Liver (tissue), 9 donors: ENCODE measurements around the gene HERPUD2. TPM values are rescaled to one million over a fixed set of nuclear protein-coding genes. Genes with fewer than 3 reads are reported as not detected.

Experiments
- DNase-seq: peaks from one replicate; pipeline ENCODE4 v3.0.0-alpha.2; 2017; ENCODE audit warnings: low spot score
- H3K27ac ChIP-seq, 2 donors: one replicate each; pipeline ENCODE4 v1.7.0; 2013; ENCODE audit warnings: inconsistent platforms in 2 of 2, low read length in 2 of 2, control low read depth in 1 of 2, low read depth in 1 of 2, mild to moderate bottlenecking in 1 of 2
- H3K27me3 ChIP-seq, 4 donors: one replicate each; pipeline versions ENCODE4 v1.6.1 to v1.7.0; 2013; ENCODE audit warnings: low read length in 3 of 4, inconsistent platforms in 1 of 4, mild to moderate bottlenecking in 1 of 4, moderate library complexity in 1 of 4; ENCODE audit not compliant: control insufficient read depth in 4 of 4, insufficient read depth in 4 of 4
- H3K36me3 ChIP-seq, 4 donors: one replicate each; pipeline versions ENCODE4 v1.6.1 to v1.7.0; 2013; ENCODE audit warnings: low read length in 3 of 4, mild to moderate bottlenecking in 3 of 4, low read depth in 1 of 4, moderate library complexity in 1 of 4; ENCODE audit not compliant: control insufficient read depth in 4 of 4, insufficient read depth in 3 of 4
- H3K4me1 ChIP-seq, 4 donors: one replicate each; pipeline versions ENCODE4 v1.6.1 to v1.7.0; 2013; ENCODE audit warnings: low read length in 3 of 4, mild to moderate bottlenecking in 3 of 4, moderate library complexity in 1 of 4; ENCODE audit not compliant: control insufficient read depth in 4 of 4, insufficient read depth in 4 of 4
- H3K4me3 ChIP-seq, 3 donors: one replicate each; pipeline versions ENCODE4 v1.6.1 to v1.7.0; 2013; ENCODE audit warnings: low read length in 3 of 3, control low read depth in 1 of 3, low read depth in 1 of 3, mild to moderate bottlenecking in 1 of 3
- H3K9ac ChIP-seq, 2 donors: one replicate each; pipeline ENCODE4 v1.7.0; 2013; ENCODE audit warnings: low read length in 2 of 2, mild to moderate bottlenecking in 2 of 2, moderate library complexity in 2 of 2, control low read depth in 1 of 2, low read depth in 1 of 2
- H3K9me3 ChIP-seq, 4 donors: one replicate each; pipeline versions ENCODE4 v1.6.1 to v1.7.0; 2013; ENCODE audit warnings: low read length in 3 of 4; ENCODE audit not compliant: control insufficient read depth in 4 of 4
- ATF3 ChIP-seq: IDR thresholded peaks from 2 replicates; pipeline ENCODE4 v1.6.1; 2016; ENCODE audit warnings: antibody characterized with exemption
- EGR1 ChIP-seq, 2 donors: IDR thresholded peaks; 2 replicates each; pipeline ENCODE4 v1.6.1; 2016 to 2018; ENCODE audit warnings: antibody characterized with exemption in 2 of 2, low read depth in 2 of 2
- FOXA1 ChIP-seq: IDR thresholded peaks from 2 replicates; pipeline ENCODE4 v1.6.1; 2016; ENCODE audit warnings: antibody characterized with exemption
- FOXA2 ChIP-seq: IDR thresholded peaks from 2 replicates; pipeline ENCODE4 v1.6.1; 2016; ENCODE audit warnings: antibody characterized with exemption
- GABPA ChIP-seq, 2 donors: IDR thresholded peaks in 1 of 2; conservative IDR thresholded peaks in 1 of 2; 2 replicates each; pipeline ENCODE4 v1.6.1; 2016; ENCODE audit warnings: antibody characterized with exemption in 2 of 2, mild to moderate bottlenecking in 1 of 2, moderate library complexity in 1 of 2
- HNF4A ChIP-seq, 2 donors: conservative IDR thresholded peaks; 2 replicates each; pipeline ENCODE4 v1.6.1; 2016; ENCODE audit warnings: antibody characterized with exemption in 2 of 2, mild to moderate bottlenecking in 2 of 2
- MAX ChIP-seq: IDR thresholded peaks from 2 replicates; pipeline ENCODE4 v1.6.1; 2016; ENCODE audit warnings: antibody characterized with exemption
- NR2F2 ChIP-seq: IDR thresholded peaks from 2 replicates; pipeline ENCODE4 v1.6.1; 2016; ENCODE audit warnings: antibody characterized with exemption
- RAD21 ChIP-seq, 2 donors: IDR thresholded peaks; 2 replicates each; pipeline ENCODE4 v1.6.1; 2016; ENCODE audit warnings: antibody characterized with exemption in 2 of 2, mild to moderate bottlenecking in 2 of 2
- REST ChIP-seq: IDR thresholded peaks from 2 replicates; pipeline ENCODE4 v1.6.1; 2016; ENCODE audit warnings: antibody characterized with exemption, mild to moderate bottlenecking
- RXRA ChIP-seq, 2 donors: IDR thresholded peaks; 2 replicates each; pipeline ENCODE4 v1.6.1; 2017 to 2018; ENCODE audit warnings: antibody characterized with exemption in 2 of 2, mild to moderate bottlenecking in 1 of 2
- SP1 ChIP-seq: IDR thresholded peaks from 2 replicates; pipeline ENCODE4 v1.6.1; 2018; ENCODE audit warnings: antibody characterized with exemption, mild to moderate bottlenecking
- TAF1 ChIP-seq: conservative IDR thresholded peaks from 2 replicates; pipeline ENCODE4 v1.6.1; 2016; ENCODE audit warnings: antibody characterized with exemption, mild to moderate bottlenecking
- YY1 ChIP-seq: IDR thresholded peaks from 2 replicates; pipeline ENCODE4 v1.6.1; 2016; ENCODE audit warnings: antibody characterized with exemption, mild to moderate bottlenecking
- ZBTB33 ChIP-seq: IDR thresholded peaks from 2 replicates; pipeline ENCODE4 v1.6.1; 2016; ENCODE audit warnings: antibody characterized with exemption
- WGBS: extraction: QIAGEN DNeasy Blood & Tissue Kit; methylation state at CpG from one replicate; pipeline ENCODE4 v1.1.7; 2013; 5-methylcytosine and 5-hydroxymethylcytosine counted together
- polyA plus RNA-seq, 2 donors: library from polyadenylated mRNA; stranded (reverse) in 1 of 2; unstranded in 1 of 2; fragments of 200-250 nt in 1 of 2; fragments of >200 nt in 1 of 2; fragmentation: Nextera tagmentation in 1 of 2; extraction: Ambion mirVana in 1 of 2; gene quantifications; one replicate each; pipeline versions ENCODE4 v1.2.1 to v1.2.3, GENCODE V29; 2013 to 2015
- total RNA-seq, 2 donors: library from RNA; depleted of rRNA; stranded (reverse); fragments of >200 nt; gene quantifications; one replicate each; pipeline ENCODE4 v1.2.3, GENCODE V29; 2014
- TF ChIP-seq, protein P1 (sequence below): fragments of 150-350 bp; IDR thresholded peaks from 2 replicates; pipeline ENCODE4 v1.5.1; 2017; ENCODE audit warnings: improper control_type of control experiment, low read depth, low read length; ENCODE audit not compliant: missing input control
- donor health status: healthy.
- donor health status: healthy.
- donor health status: healthy.
- donor health status: healthy.
- donor health status: healthy.

The HERPUD2 gene
- total and polyA plus RNA-seq, 4 donors = 9.7 to 22.0 (median 13.7) TPM

DNA sequence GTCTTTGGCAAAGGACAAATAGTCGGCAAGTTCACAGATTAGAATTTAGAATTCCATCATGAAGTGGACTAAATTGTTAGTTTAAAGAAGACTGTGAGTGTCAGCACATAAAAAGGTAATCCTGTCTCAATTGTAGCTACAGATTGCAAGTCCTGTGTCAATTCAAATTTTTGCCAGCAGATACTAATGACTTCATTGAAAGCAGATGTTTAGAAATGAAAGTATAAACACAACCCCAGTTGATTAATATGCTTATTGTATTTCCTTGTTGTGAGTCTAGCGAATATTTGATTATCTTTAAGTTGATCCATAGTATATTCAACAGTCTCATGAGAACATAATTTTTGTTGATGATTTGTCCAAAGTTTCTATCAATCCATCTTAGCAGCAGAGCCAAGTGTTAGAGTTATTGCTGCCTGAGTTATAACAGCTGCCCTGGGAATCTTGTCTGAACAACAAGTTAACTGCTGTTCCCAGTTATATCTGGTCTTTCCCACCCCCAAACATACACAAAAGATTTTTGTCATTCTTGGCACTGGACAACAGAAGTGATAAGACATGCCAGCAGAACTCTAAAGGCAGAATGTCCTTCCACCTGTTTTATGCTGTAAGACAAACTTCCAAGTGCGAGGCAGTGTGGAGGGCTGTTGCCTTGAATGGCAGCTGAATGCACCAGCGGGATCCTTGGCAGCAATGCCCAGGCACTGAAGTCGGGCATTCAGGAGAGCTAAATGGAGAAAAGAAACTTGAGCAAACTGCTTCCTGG lies 21.3 kb upstream of the HERPUD2 start:
- Histone ChIP-seq H3K27ac (no peak overlapping the region), H3K4me3 (no peak overlapping the region), H3K9me3 (no peaks in the 10 kb centered on the region), H3K27me3 (no peaks in the 10 kb centered on the region), H3K9ac (no peak overlapping the region), H3K4me1 (no peaks in the 10 kb centered on the region), H3K36me3 (no peaks in the 10 kb centered on the region)
- DNase-seq = no peak
- TF ChIP-seq FOXA2 = no peak
- TF ChIP-seq, protein P1, sequence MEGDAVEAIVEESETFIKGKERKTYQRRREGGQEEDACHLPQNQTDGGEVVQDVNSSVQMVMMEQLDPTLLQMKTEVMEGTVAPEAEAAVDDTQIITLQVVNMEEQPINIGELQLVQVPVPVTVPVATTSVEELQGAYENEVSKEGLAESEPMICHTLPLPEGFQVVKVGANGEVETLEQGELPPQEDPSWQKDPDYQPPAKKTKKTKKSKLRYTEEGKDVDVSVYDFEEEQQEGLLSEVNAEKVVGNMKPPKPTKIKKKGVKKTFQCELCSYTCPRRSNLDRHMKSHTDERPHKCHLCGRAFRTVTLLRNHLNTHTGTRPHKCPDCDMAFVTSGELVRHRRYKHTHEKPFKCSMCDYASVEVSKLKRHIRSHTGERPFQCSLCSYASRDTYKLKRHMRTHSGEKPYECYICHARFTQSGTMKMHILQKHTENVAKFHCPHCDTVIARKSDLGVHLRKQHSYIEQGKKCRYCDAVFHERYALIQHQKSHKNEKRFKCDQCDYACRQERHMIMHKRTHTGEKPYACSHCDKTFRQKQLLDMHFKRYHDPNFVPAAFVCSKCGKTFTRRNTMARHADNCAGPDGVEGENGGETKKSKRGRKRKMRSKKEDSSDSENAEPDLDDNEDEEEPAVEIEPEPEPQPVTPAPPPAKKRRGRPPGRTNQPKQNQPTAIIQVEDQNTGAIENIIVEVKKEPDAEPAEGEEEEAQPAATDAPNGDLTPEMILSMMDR = no peak
- no peak for TF ChIP-seq HNF4A (conservative IDR thresholded peaks at IDR 0.05)
- no peak for TF ChIP-seq ZBTB33
- no peak for TF ChIP-seq YY1
- no peak for TF ChIP-seq GABPA (IDR thresholded peaks at IDR 0.05 in 1 of 2, conservative IDR thresholded peaks at IDR 0.05 in 1 of 2)
- 69% methylated on average over 5 of the region's 5 CpGs for WGBS

DNA sequence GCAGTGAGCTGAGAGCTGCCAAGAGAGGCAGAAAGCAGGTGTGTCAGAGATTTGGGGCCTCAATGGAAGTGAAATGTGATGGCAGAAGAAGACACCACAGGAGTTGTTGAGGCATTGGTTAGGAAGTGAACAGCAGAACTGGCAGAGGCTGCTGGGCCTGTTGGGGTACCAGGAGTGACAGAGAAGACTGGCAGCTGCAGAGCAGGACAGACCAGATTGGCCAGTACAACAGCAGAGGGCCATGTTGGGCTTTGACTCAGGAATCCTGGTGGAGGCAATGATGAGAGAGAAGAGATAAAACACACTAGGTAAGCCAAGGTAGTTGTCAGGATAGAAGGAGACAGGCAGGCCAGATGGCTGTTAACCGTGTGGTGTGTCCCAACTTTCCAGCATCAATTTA lies 19.9 kb upstream of the HERPUD2 start:
- no peaks in the 10 kb centered on the region for H3K4me1 ChIP-seq
- WGBS = 93% methylated on average over 1 of the region's 1 CpG
- H3K4me3 ChIP-seq = no peak overlapping the region
- TF ChIP-seq EGR1 (IDR thresholded peaks at IDR 0.05; ENCODE audit: low read depth in 2 of 2) = no peak
- DNase-seq = no peak
- no peaks in the 10 kb centered on the region for H3K36me3 ChIP-seq
- H3K9me3 ChIP-seq = no peaks in the 10 kb centered on the region
- no peak overlapping the region for H3K9ac ChIP-seq
- H3K27me3 ChIP-seq = no peaks in the 10 kb centered on the region
- no peak overlapping the region for H3K27ac ChIP-seq

DNA sequence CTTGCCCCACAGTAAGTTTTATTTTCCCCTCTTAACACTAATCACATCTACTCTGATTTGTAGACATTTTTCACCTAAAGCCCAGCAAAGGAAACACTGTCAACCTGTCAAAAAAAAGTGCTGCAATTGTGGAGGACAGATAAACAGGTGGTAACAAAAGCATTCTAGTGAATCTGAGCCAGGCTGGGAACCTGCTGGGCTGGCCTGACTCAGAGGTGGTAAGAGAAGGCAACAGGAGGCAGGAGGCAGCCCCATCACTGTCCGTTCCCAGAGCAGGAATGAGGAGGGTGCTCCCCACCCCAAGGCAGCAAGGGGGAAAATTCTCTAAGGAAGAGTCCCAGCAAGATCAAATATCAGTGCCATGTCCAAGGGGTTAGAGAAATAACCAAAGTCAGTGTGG lies 19.5 kb upstream of the HERPUD2 start:
- 88% methylated on average over 1 of the region's 1 CpG for WGBS

More for the DNA sequence above, 19.5 kb upstream of the HERPUD2 start:
- Histone ChIP-seq H3K27me3 (no peaks in the 10 kb centered on the region), H3K9ac (no peak overlapping the region), H3K4me3 (no peak overlapping the region), H3K4me1 (no peaks in the 10 kb centered on the region), H3K27ac (no peak overlapping the region), H3K9me3 (no peaks in the 10 kb centered on the region), H3K36me3 (no peaks in the 10 kb centered on the region)
- no peak for DNase-seq
- TF ChIP-seq EGR1 (IDR thresholded peaks at IDR 0.05; ENCODE audit: low read depth in 2 of 2) (no peak), HNF4A (conservative IDR thresholded peaks at IDR 0.05) (no peak), ATF3 (no peak), RAD21 (IDR thresholded peaks at IDR 0.05) (no peak), MAX (no peak), REST (no peak), RXRA (IDR thresholded peaks at IDR 0.05) (no peak), FOXA2 (no peak), FOXA1 (no peak), SP1 (no peak), NR2F2 (no peak), YY1 (no peak), TAF1 (no peak)
